DND-41 (cell line): ENCODE data around the gene GLRX.

Experiments
- CTCF ChIP-seq: IDR thresholded peaks from 2 replicates; pipeline ENCODE4 v1.5.1; 2012; ENCODE audit warnings: borderline replicate concordance, low read length, moderate library complexity, mild to moderate bottlenecking; ENCODE audit not compliant: poor library complexity, severe bottlenecking; ENCODE audit errors: extremely low read depth
- EZH2 ChIP-seq: IDR thresholded peaks from 3 replicates; pipeline ENCODE4 v1.6.1; 2012; ENCODE audit warnings: borderline replicate concordance, low read depth, mild to moderate bottlenecking, moderate library complexity, low read length, inconsistent platforms; ENCODE audit not compliant: severe bottlenecking

GRCh38 chr5:95800553-95800952 lies 22.0 kb downstream of the GLRX start:
- TF ChIP-seq EZH2 (no peak), CTCF (no peak)
